SK-N-DZ (cell line): Measurements from ENCODE around the gene FOXL3. TPM values are rescaled to one million over a fixed set of nuclear protein-coding genes. Genes with fewer than 3 reads are reported as not detected.
"Not testable (repeated sequence)": the region's sequence is repeated elsewhere in the genome, so short reads cannot be mapped to it uniquely, and the experiment has no call there.

Source experiments
- DNase-seq: peaks from one replicate; pipeline ENCODE4 v3.0.0-alpha.2; 2015; ENCODE audit warnings: low spot score
- polyA plus RNA-seq, 2 experiments: library from polyadenylated mRNA; depleted of rRNA; stranded (reverse); fragments of >200 nt; gene quantifications; 2 replicates each; pipeline ENCODE4 v1.2.3, GENCODE V29; 2014

The FOXL3 gene
- polyA plus RNA-seq (2014; cell fraction: cytosol; rRNA removed): not detected in 2 replicates
- not detected in 2 replicates for polyA plus RNA-seq (2014; cell fraction: nucleus; rRNA removed)

GRCh38 chr7:289756-290553 is at the start of gene FOXL3:
Gene FOXL3, plus strand, starts transcription at chr7:290170. Its CDS starts 0 bp downstream, at chr7:290170.
- DNase-seq: no peak

- no peak for DNase-seq
These were observed 49.0 kb upstream of the FOXL3 start for GRCh38 chr7:240887-241421.

- DNase-seq: no peak
These were observed 48.5 kb upstream of the FOXL3 start for GRCh38 chr7:241513-241912.

- not testable (repeated sequence) for DNase-seq
These were observed 47.0 kb upstream of the FOXL3 start for GRCh38 chr7:242826-243579.

GRCh38 chr7:243580-243978 is 46.4 kb upstream of the FOXL3 start:
- DNase-seq: not testable (repeated sequence)

GRCh38 chr7:244974-245373 is 45.0 kb upstream of the FOXL3 start:
- DNase-seq: no peak

GRCh38 chr7:245574-246295 is 44.2 kb upstream of the FOXL3 start:
- DNase-seq: no peak

GRCh38 chr7:246451-246850 is 43.5 kb upstream of the FOXL3 start:
- no peak for DNase-seq

- DNase-seq: no peak
These were observed 42.8 kb upstream of the FOXL3 start for GRCh38 chr7:247181-247580.

GRCh38 chr7:247636-248035 is 42.3 kb upstream of the FOXL3 start:
- no peak for DNase-seq

GRCh38 chr7:248732-249435 is 41.1 kb upstream of the FOXL3 start:
- DNase-seq: no peak

GRCh38 chr7:249989-250388 is 40.0 kb upstream of the FOXL3 start:
- DNase-seq: peak; percentile 58

- no peak for DNase-seq
These were observed 39.4 kb upstream of the FOXL3 start for GRCh38 chr7:250523-250922.

- no peak for DNase-seq
These were observed 39.0 kb upstream of the FOXL3 start for GRCh38 chr7:251005-251404.

GRCh38 chr7:251446-252175 is 38.4 kb upstream of the FOXL3 start:
- DNase-seq: no peak

GRCh38 chr7:252216-252965 is 37.6 kb upstream of the FOXL3 start:
- no peak for DNase-seq

GRCh38 chr7:252981-253380 is 37.0 kb upstream of the FOXL3 start:
- no peak for DNase-seq

- no peak for DNase-seq
These were observed 36.2 kb upstream of the FOXL3 start for GRCh38 chr7:253581-254336.
